IgD-negative memory B cell (primary cell): ENCODE data around the gene GOLT1A. TPM values are rescaled to one million over a fixed set of nuclear protein-coding genes. Genes with fewer than 3 reads are reported as not detected.

Source experiments
- H3K27ac Mint-ChIP-seq, 3 donors: one replicate each; pipeline ENCODE4 v1.8.0; 2020 to 2022; ENCODE audit warnings: mild to moderate bottlenecking in 3 of 3, mixed read lengths in 3 of 3, moderate library complexity in 1 of 3
- H3K27me3 Mint-ChIP-seq: one replicate; pipeline ENCODE4 v1.8.0; 2021; ENCODE audit warnings: mixed read lengths
- H3K36me3 Mint-ChIP-seq: one replicate; pipeline ENCODE4 v1.8.0; 2020; ENCODE audit warnings: mild to moderate bottlenecking, mixed read lengths
- H3K4me1 Mint-ChIP-seq, 3 donors: one replicate each; pipeline ENCODE4 v1.8.0; 2020 to 2022; ENCODE audit warnings: mixed read lengths in 3 of 3, mild to moderate bottlenecking in 1 of 3
- H3K4me3 Mint-ChIP-seq, 4 donors: one replicate each; pipeline ENCODE4 v1.8.0; 2020 to 2022; ENCODE audit warnings: mild to moderate bottlenecking in 4 of 4, mixed read lengths in 4 of 4, moderate library complexity in 3 of 4
- H3K9me3 Mint-ChIP-seq, 3 donors: one replicate each; pipeline ENCODE4 v1.8.0; 2020 to 2021; ENCODE audit warnings: mixed read lengths in 3 of 3, mild to moderate bottlenecking in 1 of 3
- polyA plus RNA-seq: library from polyadenylated mRNA; unstranded; fragments of 300-500 nt; fragmentation: Illumina TruSeq; gene quantifications from one replicate; pipeline ENCODE4 v1.2.3, GENCODE V29; 2021

The GOLT1A gene
- polyA plus RNA-seq, 1 donor from 2014 or later, result not detected

- H3K27ac Mint-ChIP-seq, result no peak overlapping the region
Observed at GRCh38 chr1:204216880-204217647, 3.3 kb upstream of the GOLT1A start.

GRCh38 chr1:204216236-204216635 is 2.4 kb upstream of the GOLT1A start:
- peaks cover 0 to 2% (median 0%) of the 10 kb centered on the region in 3 donors for H3K9me3 Mint-ChIP-seq
- no peak overlapping the region for H3K4me3 Mint-ChIP-seq
- H3K27ac Mint-ChIP-seq, result no peak overlapping the region
- H3K27me3 Mint-ChIP-seq, result peaks cover 8% of the 10 kb centered on the region
- peaks cover 3 to 4% (median 4%) of the 10 kb centered on the region in 3 donors for H3K4me1 Mint-ChIP-seq
- no peaks in the 10 kb centered on the region for H3K36me3 Mint-ChIP-seq

More at GRCh38 chr1:204216880-204217647, 3.3 kb upstream of the GOLT1A start:
- peaks cover 0 to 2% (median 0%) of the 10 kb centered on the region in 3 donors for H3K9me3 Mint-ChIP-seq
- H3K4me1 Mint-ChIP-seq, result peaks cover 3 to 4% (median 4%) of the 10 kb centered on the region in 3 donors
- peak overlapping the region in 1 of 4 donors; percentile 13 for H3K4me3 Mint-ChIP-seq
- H3K36me3 Mint-ChIP-seq, result peaks cover 3% of the 10 kb centered on the region
- peaks cover 8% of the 10 kb centered on the region for H3K27me3 Mint-ChIP-seq

GRCh38 chr1:204212715-204213114 is 1.1 kb downstream of the GOLT1A start:
- Mint-ChIP-seq H3K27ac (no peak overlapping the region), H3K4me1 (peaks cover 3 to 4% (median 4%) of the 10 kb centered on the region in 3 donors), H3K9me3 (peaks cover 0 to 2% (median 0%) of the 10 kb centered on the region in 3 donors), H3K4me3 (no peak overlapping the region), H3K36me3 (no peaks in the 10 kb centered on the region), H3K27me3 (peaks cover 8% of the 10 kb centered on the region)

- Mint-ChIP-seq H3K27me3 (peaks cover 14% of the 10 kb centered on the region), H3K9me3 (peaks cover 0 to 2% (median 0%) of the 10 kb centered on the region in 3 donors), H3K36me3 (no peaks in the 10 kb centered on the region), H3K4me1 (peaks cover 3 to 6% (median 4%) of the 10 kb centered on the region in 3 donors), H3K27ac (no peak overlapping the region), H3K4me3 (no peak overlapping the region)
Observed at GRCh38 chr1:204211046-204211445, 2.7 kb downstream of the GOLT1A start.

- H3K27me3 Mint-ChIP-seq, result peaks cover 19% of the 10 kb centered on the region
- H3K4me1 Mint-ChIP-seq, result peaks cover 0 to 2% (median 0%) of the 10 kb centered on the region in 3 donors
- H3K36me3 Mint-ChIP-seq, result peaks cover 1% of the 10 kb centered on the region
- H3K4me3 Mint-ChIP-seq, result no peak overlapping the region
- no peak overlapping the region for H3K27ac Mint-ChIP-seq
- no peaks in the 10 kb centered on the region for H3K9me3 Mint-ChIP-seq
Observed at GRCh38 chr1:204207136-204207616, 6.6 kb downstream of the GOLT1A start.

- Mint-ChIP-seq H3K27me3 (peaks cover 23% of the 10 kb centered on the region), H3K27ac (no peak overlapping the region), H3K36me3 (peaks cover 1% of the 10 kb centered on the region), H3K9me3 (no peaks in the 10 kb centered on the region), H3K4me1 (peaks cover 0 to 2% (median 0%) of the 10 kb centered on the region in 3 donors), H3K4me3 (no peak overlapping the region)
Observed at GRCh38 chr1:204206121-204206520, 7.7 kb downstream of the GOLT1A start.

GRCh38 chr1:204205486-204205885 is 8.3 kb downstream of the GOLT1A start:
- Mint-ChIP-seq H3K4me1 (peaks cover 0 to 2% (median 0%) of the 10 kb centered on the region in 3 donors), H3K36me3 (peaks cover 1% of the 10 kb centered on the region), H3K27me3 (peaks cover 26% of the 10 kb centered on the region), H3K27ac (no peak overlapping the region), H3K9me3 (no peaks in the 10 kb centered on the region), H3K4me3 (no peak overlapping the region)

- Mint-ChIP-seq H3K4me1 (peaks cover 0 to 2% (median 0%) of the 10 kb centered on the region in 3 donors), H3K4me3 (no peak overlapping the region), H3K36me3 (peaks cover 1% of the 10 kb centered on the region), H3K27me3 (peaks cover 24% of the 10 kb centered on the region), H3K27ac (no peak overlapping the region), H3K9me3 (no peaks in the 10 kb centered on the region)
Observed at GRCh38 chr1:204204944-204205343, 8.8 kb downstream of the GOLT1A start.

- Mint-ChIP-seq H3K27me3 (peaks cover 26% of the 10 kb centered on the region), H3K27ac (no peak overlapping the region), H3K9me3 (no peaks in the 10 kb centered on the region), H3K36me3 (peaks cover 1% of the 10 kb centered on the region), H3K4me1 (peaks cover 0 to 2% (median 0%) of the 10 kb centered on the region in 3 donors), H3K4me3 (no peak overlapping the region)
Observed at GRCh38 chr1:204203206-204203767, 10.5 kb downstream of the GOLT1A start.

GRCh38 chr1:204202481-204202880 is 11.3 kb downstream of the GOLT1A start:
- peaks cover 0 to 2% (median 0%) of the 10 kb centered on the region in 3 donors for H3K4me1 Mint-ChIP-seq
- peaks cover 30% of the 10 kb centered on the region for H3K27me3 Mint-ChIP-seq
- no peak overlapping the region for H3K27ac Mint-ChIP-seq

GRCh38 chr1:204201348-204202040 is 12.3 kb downstream of the GOLT1A start:
- Mint-ChIP-seq H3K4me3 (no peak overlapping the region), H3K27me3 (peaks cover 27% of the 10 kb centered on the region), H3K27ac (no peak overlapping the region), H3K9me3 (no peaks in the 10 kb centered on the region), H3K4me1 (no peaks in the 10 kb centered on the region), H3K36me3 (peaks cover 1% of the 10 kb centered on the region)

More at GRCh38 chr1:204202481-204202880, 11.3 kb downstream of the GOLT1A start:
- H3K9me3 Mint-ChIP-seq, result no peaks in the 10 kb centered on the region
- H3K36me3 Mint-ChIP-seq, result peaks cover 1% of the 10 kb centered on the region
- no peak overlapping the region for H3K4me3 Mint-ChIP-seq

GRCh38 chr1:204199579-204199978 is 14.2 kb downstream of the GOLT1A start:
- Mint-ChIP-seq H3K27me3 (peaks cover 22% of the 10 kb centered on the region), H3K9me3 (no peaks in the 10 kb centered on the region), H3K36me3 (peaks cover 1% of the 10 kb centered on the region), H3K27ac (no peak overlapping the region), H3K4me3 (no peak overlapping the region), H3K4me1 (no peaks in the 10 kb centered on the region)

- Mint-ChIP-seq H3K4me1 (no peaks in the 10 kb centered on the region), H3K27ac (no peak overlapping the region), H3K36me3 (peaks cover 1% of the 10 kb centered on the region), H3K4me3 (no peak overlapping the region), H3K27me3 (peaks cover 25% of the 10 kb centered on the region), H3K9me3 (no peaks in the 10 kb centered on the region)
Observed at GRCh38 chr1:204198348-204199340, 15.1 kb downstream of the GOLT1A start.

GRCh38 chr1:204197068-204197467 is 16.7 kb downstream of the GOLT1A start:
- no peak overlapping the region for H3K4me3 Mint-ChIP-seq

More at GRCh38 chr1:204197068-204197467, 16.7 kb downstream of the GOLT1A start:
- H3K36me3 Mint-ChIP-seq, result no peaks in the 10 kb centered on the region
- H3K4me1 Mint-ChIP-seq, result no peaks in the 10 kb centered on the region
- no peaks in the 10 kb centered on the region for H3K9me3 Mint-ChIP-seq
- H3K27me3 Mint-ChIP-seq, result peaks cover 31% of the 10 kb centered on the region
- no peak overlapping the region for H3K27ac Mint-ChIP-seq
